H1 (cell line): ENCODE results near the gene CHAC1. TPM values are rescaled to one million over a fixed set of nuclear protein-coding genes. Genes with fewer than 3 reads are reported as not detected.

ENCODE experiments used
- CTCF ChIA-PET: fragments of 300-600 bp; sonication (Branson Sonifier 250); formaldehyde crosslinking; loops from one replicate; lab custom pipeline; 2021; ENCODE audit not compliant: partially characterized antibody; lab: Charles Lee
- POLR2A ChIA-PET: fragments of 300-600 bp; sonication (Branson Sonifier 250); formaldehyde crosslinking; loops from one replicate; lab custom pipeline; 2021; ENCODE audit warnings: inconsistent platforms; ENCODE audit not compliant: partially characterized antibody; lab: Charles Lee
- DNase-seq, 2 experiments: peaks; one replicate each; pipeline versions ENCODE4 v3.0.0 to v3.0.0-alpha.2; 2010 to 2022; ENCODE audit warnings: low spot score in 2 of 2, low read depth in 1 of 2, mixed read lengths in 1 of 2
- FAIRE-seq: peaks from 2 replicates; lab custom pipeline; 2011; peaks lifted over from hg19 to GRCh38; lab: Jason Lieb, UNC
- H2AFZ ChIP-seq: 2 replicates; pipeline ENCODE4 v1.8.1; 2012; ENCODE audit warnings: low read length, inconsistent platforms
- H2AK5ac ChIP-seq: 2 replicates; pipeline ENCODE4 v1.6.1; 2013; ENCODE audit warnings: low read depth, low read length
- H2BK120ac ChIP-seq: replicated peaks from 2 replicates; pipeline ENCODE3; 2013; ENCODE audit warnings: low read depth, low read length, inconsistent platforms
- H2BK12ac ChIP-seq: 2 replicates; pipeline ENCODE4 v1.6.1; 2013; ENCODE audit warnings: low read depth, low read length
- H2BK15ac ChIP-seq: 2 replicates; pipeline ENCODE4 v1.6.1; 2013; ENCODE audit warnings: low read length
- H2BK20ac ChIP-seq: 2 replicates; pipeline ENCODE4 v1.6.1; 2013; ENCODE audit warnings: low read length
- H2BK5ac ChIP-seq: 2 replicates; pipeline ENCODE4 v1.6.1; 2013; ENCODE audit warnings: low read depth, low read length
- H3K14ac ChIP-seq: 2 replicates; pipeline ENCODE4 v1.6.1; 2013; ENCODE audit warnings: inconsistent platforms; ENCODE audit not compliant: insufficient read length
- H3K18ac ChIP-seq: 2 replicates; pipeline ENCODE4 v1.6.1; 2013; ENCODE audit warnings: low read length; ENCODE audit errors: extremely low read depth
- H3K23ac ChIP-seq: 2 replicates; pipeline ENCODE4 v1.6.1; 2013; ENCODE audit warnings: inconsistent platforms; ENCODE audit not compliant: insufficient read length
- H3K23me2 ChIP-seq: 2 replicates; pipeline ENCODE4 v1.6.1; 2013; ENCODE audit warnings: low read depth, low read length
- H3K27ac ChIP-seq: 2 replicates; pipeline ENCODE4 v1.6.1; 2011; ENCODE audit warnings: low read depth, low read length, inconsistent platforms
- H3K27me3 ChIP-seq, 4 experiments: replicated peaks in 1 of 4; 1 replicate in 1 of 4; 2 replicates in 3 of 4; pipeline versions ENCODE4 v1.6.1 to v1.8.1; 2011 to 2013; ENCODE audit warnings: low read length in 3 of 4, mild to moderate bottlenecking in 3 of 4, inconsistent platforms in 2 of 4, mixed read lengths in 2 of 4, moderate library complexity in 1 of 4; ENCODE audit not compliant: control insufficient read depth in 3 of 4, insufficient read depth in 3 of 4; ENCODE audit errors: extremely low read depth in 1 of 4
- H3K36me3 ChIP-seq, 4 experiments: 2 replicates each; pipeline versions ENCODE4 v1.6.1 to v1.8.1; 2011 to 2013; ENCODE audit warnings: mild to moderate bottlenecking in 4 of 4, low read length in 3 of 4, moderate library complexity in 2 of 4, control low read depth in 1 of 4, inconsistent platforms in 1 of 4; ENCODE audit not compliant: insufficient read depth in 4 of 4, control insufficient read depth in 2 of 4
- H3K4ac ChIP-seq: replicated peaks from 2 replicates; pipeline ENCODE3; 2013; ENCODE audit warnings: low read length, low read depth, mixed read lengths, inconsistent platforms; ENCODE audit not compliant: insufficient read length
- H3K4me1 ChIP-seq, 4 experiments: replicated peaks in 1 of 4; 1 replicate in 1 of 4; 2 replicates in 3 of 4; pipeline versions ENCODE4 v1.6.1 to v1.8.1; 2011 to 2013; ENCODE audit warnings: low read length in 3 of 4, inconsistent platforms in 2 of 4, mixed read lengths in 1 of 4; ENCODE audit not compliant: insufficient read depth in 4 of 4, control insufficient read depth in 3 of 4
- H3K4me2 ChIP-seq, 2 experiments: 2 replicates each; pipeline versions ENCODE4 v1.6.1 to v1.8.1; 2011 to 2013; ENCODE audit warnings: low read depth in 2 of 2, low read length in 2 of 2, control low read depth in 1 of 2, inconsistent platforms in 1 of 2, mild to moderate bottlenecking in 1 of 2; ENCODE audit not compliant: insufficient read depth in 1 of 2
- H3K4me3 ChIP-seq, 4 experiments: fragments of 200-600, 300-600 bp in 1 of 4; sonication (generic), shearing (Covaris generic), sonication (Bioruptor Twin) in 1 of 4; 2 replicates each; pipeline versions ENCODE4 v1.5.1 to v1.8.1; 2011 to 2016; ENCODE audit warnings: low read length in 4 of 4, low read depth in 3 of 4, control low read depth in 2 of 4, inconsistent platforms in 2 of 4, mild to moderate bottlenecking in 2 of 4, mixed read lengths in 1 of 4, moderate library complexity in 1 of 4; ENCODE audit not compliant: insufficient read depth in 2 of 4; ENCODE audit errors: extremely low read depth in 1 of 4
- H3K56ac ChIP-seq: replicated peaks from 2 replicates; pipeline ENCODE3; 2013; ENCODE audit warnings: low read depth, mild to moderate bottlenecking, mixed read lengths, low read length, inconsistent platforms; ENCODE audit not compliant: insufficient read length
- H3K79me1 ChIP-seq: 2 replicates; pipeline ENCODE4 v1.6.1; 2013; ENCODE audit warnings: low read depth, low read length, control low read depth
- H3K79me2 ChIP-seq, 2 experiments: 2 replicates each; pipeline versions ENCODE4 v1.6.1 to v1.8.1; 2012 to 2013; ENCODE audit warnings: low read length in 2 of 2, mild to moderate bottlenecking in 2 of 2, inconsistent platforms in 1 of 2; ENCODE audit not compliant: insufficient read depth in 2 of 2, control insufficient read depth in 1 of 2
- H3K9ac ChIP-seq, 4 experiments: replicated peaks in 1 of 4; 1 replicate in 1 of 4; 2 replicates in 3 of 4; pipeline versions ENCODE4 v1.6.1 to v1.8.1; 2011 to 2013; ENCODE audit warnings: low read depth in 3 of 4, low read length in 3 of 4, control low read depth in 2 of 4, mild to moderate bottlenecking in 2 of 4, moderate library complexity in 2 of 4, inconsistent platforms in 1 of 4; ENCODE audit errors: extremely low read depth in 1 of 4
- H3K9me3 ChIP-seq, 2 experiments: 2 replicates each; pipeline versions ENCODE4 v1.6.1 to v1.8.1; 2012 to 2013; ENCODE audit warnings: mild to moderate bottlenecking in 2 of 2, moderate library complexity in 2 of 2, control low read depth in 1 of 2, inconsistent platforms in 1 of 2, low read depth in 1 of 2, low read length in 1 of 2, mixed read lengths in 1 of 2; ENCODE audit not compliant: insufficient read depth in 2 of 2
- H4K20me1 ChIP-seq, 2 experiments: replicated peaks in 1 of 2; 2 replicates each; pipeline versions ENCODE3 to v1.8.1; 2011 to 2013; ENCODE audit warnings: inconsistent platforms in 2 of 2, low read length in 2 of 2, mild to moderate bottlenecking in 1 of 2; ENCODE audit not compliant: insufficient read depth in 2 of 2, control insufficient read depth in 1 of 2
- H4K5ac ChIP-seq: 2 replicates; pipeline ENCODE4 v1.6.1; 2013; ENCODE audit warnings: low read length, low read depth, mixed read lengths, inconsistent platforms; ENCODE audit not compliant: insufficient read length
- H4K8ac ChIP-seq: 2 replicates; pipeline ENCODE4 v1.8.0; 2013; ENCODE audit warnings: mild to moderate bottlenecking, moderate library complexity, low read length, inconsistent platforms; ENCODE audit not compliant: insufficient read depth; ENCODE audit errors: extremely low read depth
- H4K91ac ChIP-seq: replicated peaks from 2 replicates; pipeline ENCODE3; 2013; ENCODE audit warnings: low read length, mixed read lengths, inconsistent platforms; ENCODE audit not compliant: insufficient read length
- FOSL1 ChIP-seq: IDR thresholded peaks from 2 replicates; pipeline ENCODE4 v1.6.1; 2011; ENCODE audit warnings: mild to moderate bottlenecking, low read depth, low read length, moderate library complexity; ENCODE audit not compliant: insufficient read depth
- SP2 ChIP-seq: IDR thresholded peaks from 2 replicates; pipeline ENCODE4 v1.6.1; 2012; ENCODE audit warnings: mild to moderate bottlenecking, low read length, inconsistent platforms
- SRF ChIP-seq: IDR thresholded peaks from 2 replicates; pipeline ENCODE4 v1.6.1; 2011; ENCODE audit warnings: mild to moderate bottlenecking, low read depth, low read length, moderate library complexity
- TBP ChIP-seq: IDR thresholded peaks from 2 replicates; pipeline ENCODE4 v1.6.1; 2011; ENCODE audit warnings: low read depth, low read length, improper control_type of control experiment
- YY1 ChIP-seq: IDR thresholded peaks from 2 replicates; pipeline ENCODE4 v1.6.1; 2011; ENCODE audit warnings: low read depth, mild to moderate bottlenecking, low read length
- polyA plus RNA-seq, 7 experiments: library from polyadenylated mRNA; depleted of rRNA in 3 of 7; stranded (reverse) in 5 of 7; unstranded in 2 of 7; fragments of >200 nt in 5 of 7; fragments of 200-250 nt in 2 of 7; gene quantifications; 1 replicate in 5 of 7; 2 replicates in 1 of 7; 4 replicates in 1 of 7; pipeline versions ENCODE4 v1.2.1 to v1.2.3, GENCODE V29; 2011 to 2013; ENCODE audit warnings: missing spikeins in 2 of 7, mixed read lengths in 2 of 7
- total RNA-seq: library from RNA; stranded (reverse); fragmentation: NEBNext Ultra II Directional; extraction: Animal tissue kit (Norgen Biotek cat#: 25700); gene quantifications from 2 replicates; pipeline ENCODE4 v1.2.1, GENCODE V29; 2021

Gene CHAC1
- total and polyA plus RNA-seq, 2 of the 8 experiments (the other 6 are each of a cell fraction or from before 2014, with no cell fraction given), result 34.3 to 159 TPM

DNA sequence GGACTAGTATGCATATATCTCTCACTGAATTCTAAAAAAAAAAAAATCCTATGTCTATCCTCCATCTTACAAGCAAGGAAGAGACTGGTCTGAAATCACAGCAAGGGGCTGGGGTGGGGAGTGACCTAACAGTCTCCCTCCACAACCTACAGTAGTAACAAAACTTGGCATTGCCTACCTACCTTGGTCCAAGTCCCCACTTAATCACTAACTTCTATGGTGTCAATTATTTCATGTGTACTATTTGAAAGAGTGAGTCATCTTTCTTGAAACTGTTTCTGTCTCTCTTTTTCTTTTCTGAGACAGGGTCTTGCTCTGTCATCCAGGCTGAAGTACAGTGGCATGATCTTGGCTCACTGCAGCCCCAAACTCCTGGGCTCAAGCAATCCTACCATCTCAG, 36.8 kb downstream of the CHAC1 start:
- Histone ChIP-seq H3K4me1 (no peaks in the 10 kb centered on the region), H3K14ac (no peak overlapping the region), H4K20me1 (peaks cover 0 to 2% of the 10 kb centered on the region in 2 experiments), H3K9ac (no peak overlapping the region), H3K18ac (no peak overlapping the region), H2BK12ac (no peak overlapping the region), H3K27me3 (no peaks in the 10 kb centered on the region), H3K56ac (no peak overlapping the region), H3K4me2 (no peak overlapping the region), H2AK5ac (no peak overlapping the region), H3K79me2 (no peaks in the 10 kb centered on the region), H3K36me3 (peaks cover 21 to 28% (median 25%) of the 10 kb centered on the region in 4 experiments), H2BK5ac (no peak overlapping the region), H3K9me3 (no peaks in the 10 kb centered on the region), H2BK20ac (no peak overlapping the region), H2BK15ac (no peak overlapping the region), H4K91ac (no peak overlapping the region), H3K23ac (no peak overlapping the region), H3K4ac (no peak overlapping the region), H3K79me1 (no peaks in the 10 kb centered on the region), H3K23me2 (no peaks in the 10 kb centered on the region), H4K8ac (no peak overlapping the region), H4K5ac (no peak overlapping the region), H3K4me3 (no peak overlapping the region), H3K27ac (no peak overlapping the region), H2BK120ac (no peak overlapping the region), H2AFZ (no peak overlapping the region)
- ChIA-PET POLR2A (no interaction called here), CTCF (interaction anchor here (0.9 to 7.4 kb wide), 4 partner anchors 48 to 86 kb away, joined by 3 to 36 read pairs (median 4); no protein-coding TSS in a partner anchor)
- FAIRE-seq (no peak), DNase-seq (no peak)
- TF ChIP-seq SP2 (no peak), SRF (no peak), TBP (no peak), FOSL1 (no peak), YY1 (no peak)
